IPS-NIHi7 (cell line): Measurements from ENCODE around the gene RFX7.
"Not testable (repeated sequence)": the region's sequence is repeated elsewhere in the genome, so short reads cannot be mapped to it uniquely, and the experiment has no call there.

ENCODE experiments used
- DNase-seq: peaks from one replicate; pipeline ENCODE4 v3.0.0; 2012; ENCODE audit warnings: mixed read lengths; ENCODE audit errors: extremely low spot score

The RFX7 gene

GRCh38 chr15:56243163-56244037 is at the start of gene RFX7:
Gene RFX7, minus strand, starts transcription at chr15:56243879. Its CDS starts 594 bp downstream, at chr15:56243285.
- DNase-seq = peak; percentile 80

GRCh38 chr15:56292546-56293316 is 49.1 kb upstream of the RFX7 start:
- DNase-seq = no peak

DNA sequence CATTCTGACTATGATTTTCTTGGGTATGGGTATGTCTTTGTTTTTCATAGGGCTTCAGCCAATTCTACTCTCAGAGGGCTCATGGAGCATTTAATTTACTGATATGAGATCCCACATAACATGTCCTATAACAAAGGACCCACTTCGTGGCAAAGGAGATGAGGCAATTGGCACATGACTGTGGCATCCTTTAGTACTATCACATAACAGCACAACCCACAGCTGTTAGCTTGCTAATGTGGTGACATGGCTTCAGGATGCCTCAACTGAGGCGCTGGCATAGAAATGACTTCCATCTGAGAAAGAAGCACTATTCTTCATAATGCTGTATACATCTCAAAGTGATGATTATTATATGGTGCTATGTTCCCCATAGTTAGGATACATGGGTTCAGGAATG is 48.1 kb upstream of the RFX7 start:
- DNase-seq = no peak

- peak; percentile 10 for DNase-seq
Observed at GRCh38 chr15:56286213-56286612, 42.5 kb upstream of the RFX7 start.

- DNase-seq = no peak
Observed at GRCh38 chr15:56281145-56281544, 37.5 kb upstream of the RFX7 start.

DNA sequence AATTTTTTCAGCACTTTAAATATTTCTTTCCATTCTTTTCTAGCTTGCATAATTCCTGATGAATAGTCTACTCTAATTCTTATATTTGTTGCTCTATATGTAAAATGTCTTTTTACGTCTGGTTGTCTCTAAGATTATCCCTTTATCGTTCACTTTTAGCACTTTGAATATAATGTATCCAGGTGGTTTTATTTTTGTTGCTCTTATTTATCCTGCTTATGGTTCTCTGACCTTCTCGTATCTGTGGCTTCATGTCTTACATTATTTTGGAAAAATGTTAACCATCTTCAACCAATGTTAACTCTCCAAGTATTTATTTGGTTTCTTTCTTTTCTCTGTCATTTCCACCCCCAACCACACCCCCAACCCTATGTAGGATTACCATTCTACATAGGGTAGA is 30.0 kb upstream of the RFX7 start:
- no peak for DNase-seq

GRCh38 chr15:56272454-56272853 is 28.8 kb upstream of the RFX7 start:
- no peak for DNase-seq

- DNase-seq = not testable (repeated sequence)
Observed at GRCh38 chr15:56266465-56266864, 22.8 kb upstream of the RFX7 start.

DNA sequence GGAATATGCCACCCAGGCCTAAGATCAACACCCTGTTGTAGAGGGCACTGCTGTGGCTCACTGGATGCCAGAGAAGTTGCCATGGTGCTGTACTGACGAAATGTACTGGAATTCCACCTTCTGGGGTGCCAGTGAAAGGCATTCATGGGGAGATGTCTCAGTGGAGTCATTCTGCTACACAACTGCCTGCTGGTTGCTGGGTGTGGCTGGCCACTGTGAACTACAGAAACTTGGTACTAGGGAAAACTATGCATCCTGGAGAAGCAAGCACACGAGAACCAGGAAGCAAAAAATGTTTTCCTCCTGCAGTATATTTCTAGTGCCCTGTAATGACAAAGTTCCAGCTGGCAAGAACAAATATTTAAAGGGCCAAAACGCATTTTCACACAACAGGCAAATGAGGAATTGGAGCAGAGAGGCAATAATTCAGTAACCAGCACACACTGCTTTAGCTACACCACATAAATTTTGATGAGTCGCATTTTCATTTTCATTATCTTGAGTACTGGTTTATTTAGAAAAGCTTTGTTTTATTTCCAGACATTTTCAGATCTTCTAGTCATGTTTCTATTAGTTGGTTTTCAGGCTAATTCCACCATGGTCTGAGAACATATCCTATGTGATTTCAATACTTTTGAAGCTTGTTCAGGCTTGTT is 18.3 kb upstream of the RFX7 start:
- DNase-seq = no peak

DNA sequence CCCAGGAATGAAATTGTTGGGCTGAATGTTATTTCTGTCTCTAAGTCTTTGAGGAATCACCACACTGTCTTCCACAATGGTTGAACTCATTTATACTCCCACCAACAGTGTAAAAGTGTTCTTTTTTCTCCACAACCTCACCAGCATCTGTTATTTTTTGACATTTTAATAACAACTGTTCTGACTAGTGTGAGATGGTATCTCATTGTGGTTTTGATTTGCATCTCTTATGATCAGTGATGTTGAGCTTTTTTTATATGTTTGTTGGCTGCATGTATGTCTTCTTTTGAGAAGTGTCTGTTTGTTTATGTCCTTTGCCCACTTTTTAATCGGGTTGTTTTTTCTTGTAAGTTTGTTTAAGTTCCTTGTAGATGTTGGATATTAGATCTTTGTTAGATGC is 13.6 kb upstream of the RFX7 start:
- not testable (repeated sequence) for DNase-seq

DNA sequence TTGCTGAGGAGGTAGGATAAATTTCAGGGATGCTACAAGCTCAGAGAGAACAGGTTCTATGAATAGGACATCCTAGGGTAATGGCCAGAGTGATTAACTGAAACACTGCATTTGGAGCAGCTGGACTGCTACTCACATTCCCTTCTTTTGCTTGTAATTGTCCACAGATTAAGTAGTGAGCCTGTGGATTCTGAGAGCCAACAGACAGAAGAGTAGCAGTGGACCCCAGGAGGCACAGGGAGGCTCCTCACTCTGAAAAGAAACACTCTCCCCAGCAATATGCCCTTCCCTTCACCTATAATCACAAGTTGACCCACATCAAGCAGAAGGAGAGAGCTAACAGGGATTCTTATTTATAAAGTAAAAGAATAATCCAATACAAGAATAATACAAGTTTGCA is 10.6 kb upstream of the RFX7 start:
- DNase-seq = no peak

DNA sequence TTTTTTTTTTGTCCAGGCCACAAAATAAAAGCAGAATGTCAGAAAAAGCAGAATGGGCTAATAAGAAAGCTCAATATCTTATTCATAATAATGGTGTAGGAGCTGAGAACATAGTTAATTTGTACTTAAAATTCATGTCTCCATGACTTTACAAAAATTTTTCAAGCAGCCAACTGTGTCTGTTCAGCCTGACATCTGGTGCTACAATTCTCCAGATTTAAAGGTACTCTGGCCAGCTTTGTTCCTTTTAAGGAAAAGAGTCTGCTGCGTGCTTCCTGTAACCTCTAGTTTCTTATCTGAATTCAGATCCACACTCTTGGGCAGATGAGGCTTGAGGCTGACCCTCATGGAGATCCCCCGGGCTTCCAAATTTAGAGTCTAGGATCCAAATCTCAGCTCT is 8.7 kb upstream of the RFX7 start:
- no peak for DNase-seq

- no peak for DNase-seq
Observed at GRCh38 chr15:56251315-56252095, 7.8 kb upstream of the RFX7 start.

DNA sequence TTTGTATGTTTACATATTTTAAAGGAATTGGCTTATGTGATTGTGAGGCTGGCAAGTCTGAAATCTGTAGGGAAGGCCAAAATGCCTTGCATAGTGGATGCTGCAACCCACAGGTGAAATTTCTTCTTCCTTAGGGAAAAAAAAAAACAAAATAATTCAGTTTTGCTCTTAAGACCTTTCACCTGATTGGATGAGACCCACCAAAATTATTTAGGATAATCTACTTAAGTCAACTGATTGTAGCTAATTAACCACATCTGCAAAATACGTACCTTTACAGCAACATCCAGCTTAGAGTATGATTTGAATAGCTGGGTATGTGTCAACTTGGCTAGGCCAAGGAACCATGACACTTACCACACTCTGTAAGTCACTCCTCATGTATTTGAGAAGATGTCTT is 6.9 kb upstream of the RFX7 start:
- DNase-seq = no peak

GRCh38 chr15:56249092-56249491 is 5.4 kb upstream of the RFX7 start:
- peak; percentile 45 for DNase-seq

GRCh38 chr15:56248311-56248992 is 4.8 kb upstream of the RFX7 start:
- DNase-seq = no peak

GRCh38 chr15:56247266-56247665 is 3.6 kb upstream of the RFX7 start:
- no peak for DNase-seq

DNA sequence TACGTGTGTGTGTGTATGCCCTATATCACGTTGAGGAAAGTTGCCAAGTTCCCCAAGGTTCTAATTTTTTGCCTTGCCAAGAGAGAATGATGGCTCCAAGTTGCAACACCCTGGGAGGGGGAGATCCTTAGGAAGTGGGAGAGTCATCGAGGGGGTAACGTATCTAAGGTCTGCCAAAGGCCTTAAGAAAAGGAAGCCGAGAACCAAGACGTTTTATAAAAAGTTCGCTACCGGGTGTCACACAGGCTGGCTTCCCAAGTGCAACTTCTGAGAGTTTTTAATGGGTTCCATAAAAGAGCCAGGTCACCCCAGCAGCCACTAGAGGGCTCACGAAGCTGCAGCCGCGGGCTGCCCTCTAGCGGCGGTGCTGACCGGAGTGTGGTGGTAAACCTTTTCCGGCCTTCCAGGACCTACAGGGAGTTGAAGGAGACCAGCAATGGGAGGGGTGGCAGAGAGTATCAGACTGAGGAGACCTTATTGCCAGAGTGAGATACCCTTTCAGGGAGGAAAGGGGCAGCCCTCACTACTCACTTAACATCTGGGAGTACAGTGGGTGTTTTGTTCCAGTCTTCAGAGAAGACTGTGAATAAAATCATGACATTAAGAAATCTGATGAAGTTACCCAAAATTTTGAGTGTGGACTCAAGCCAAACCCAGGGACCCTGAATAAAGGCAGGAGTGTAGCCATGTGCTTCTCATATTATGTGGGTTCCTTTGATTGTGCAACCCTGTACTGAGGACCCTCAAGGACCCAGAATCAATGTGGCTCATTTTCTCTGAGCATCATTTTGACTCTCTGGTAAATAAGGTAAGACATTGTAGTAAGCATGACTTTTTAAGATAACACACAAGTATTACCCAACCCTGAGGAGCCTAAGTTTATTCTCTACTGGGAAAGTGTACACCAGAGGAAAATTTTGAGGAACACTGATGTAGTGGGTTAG is 2.5 kb upstream of the RFX7 start:
- peak; percentile 84 for DNase-seq

DNA sequence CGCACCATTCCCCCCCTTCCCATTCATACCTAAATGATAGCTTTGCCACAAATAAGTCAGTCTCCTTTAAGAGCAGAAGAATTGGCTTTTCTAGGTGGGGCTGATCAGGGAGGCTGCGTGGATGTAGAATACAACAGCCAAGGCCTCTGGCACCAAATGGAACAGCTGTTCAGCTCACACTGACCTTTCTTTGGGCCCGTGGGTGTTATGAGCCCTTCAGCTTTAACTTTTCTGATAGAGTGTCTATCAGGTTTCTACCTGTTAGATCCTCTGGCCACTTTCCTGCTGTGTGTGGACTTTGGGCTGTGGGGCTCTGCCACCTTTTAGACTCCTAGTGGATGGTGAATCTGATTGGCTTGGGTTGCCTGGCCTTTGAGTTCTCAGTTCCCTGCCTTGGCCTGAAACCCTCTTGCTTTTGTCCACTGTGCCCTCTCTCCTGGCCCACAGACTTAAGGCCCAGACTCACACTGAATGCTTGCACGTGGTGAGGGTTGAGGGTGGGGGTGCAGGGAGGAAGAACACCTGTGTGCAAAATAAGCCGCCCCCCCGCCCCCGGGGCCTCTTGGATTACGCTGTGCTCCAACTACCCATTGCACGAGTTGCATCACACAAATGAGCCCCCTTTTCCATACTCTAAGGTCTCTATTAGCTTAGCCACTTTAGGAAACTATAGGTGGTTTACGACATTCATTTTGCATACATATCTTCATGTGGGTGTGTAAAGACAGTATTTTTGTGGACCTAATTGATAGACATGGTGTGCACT is 1.3 kb upstream of the RFX7 start:
- DNase-seq = no peak
